Measurements from ENCODE around the gene HSFX2.
"Not testable (repeated sequence)": the region's sequence is repeated elsewhere in the genome, so short reads cannot be mapped to it uniquely, and the experiment has no call there.

DNA sequence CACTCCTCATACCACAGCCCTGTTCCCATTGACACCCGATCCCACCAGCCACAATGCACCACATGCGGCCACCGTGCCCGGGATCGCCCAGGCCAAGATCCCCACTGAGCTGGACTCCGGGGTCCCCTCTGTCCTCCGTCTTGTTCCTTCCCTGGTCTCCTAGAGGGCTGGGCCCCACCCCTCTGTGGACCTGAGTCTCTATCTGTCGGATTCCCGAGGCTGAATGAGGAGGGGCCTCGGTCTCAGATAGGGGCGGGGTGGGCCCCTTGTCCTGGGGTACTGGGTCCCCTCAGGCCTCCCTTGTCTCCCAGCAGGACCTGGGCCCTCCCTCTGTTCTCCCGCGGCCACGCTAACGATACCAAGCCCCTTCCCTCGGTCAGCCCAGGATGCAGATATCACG lies 9.5 kb downstream of the HSFX2 start:
- TF ChIP-seq, protein P1, sequence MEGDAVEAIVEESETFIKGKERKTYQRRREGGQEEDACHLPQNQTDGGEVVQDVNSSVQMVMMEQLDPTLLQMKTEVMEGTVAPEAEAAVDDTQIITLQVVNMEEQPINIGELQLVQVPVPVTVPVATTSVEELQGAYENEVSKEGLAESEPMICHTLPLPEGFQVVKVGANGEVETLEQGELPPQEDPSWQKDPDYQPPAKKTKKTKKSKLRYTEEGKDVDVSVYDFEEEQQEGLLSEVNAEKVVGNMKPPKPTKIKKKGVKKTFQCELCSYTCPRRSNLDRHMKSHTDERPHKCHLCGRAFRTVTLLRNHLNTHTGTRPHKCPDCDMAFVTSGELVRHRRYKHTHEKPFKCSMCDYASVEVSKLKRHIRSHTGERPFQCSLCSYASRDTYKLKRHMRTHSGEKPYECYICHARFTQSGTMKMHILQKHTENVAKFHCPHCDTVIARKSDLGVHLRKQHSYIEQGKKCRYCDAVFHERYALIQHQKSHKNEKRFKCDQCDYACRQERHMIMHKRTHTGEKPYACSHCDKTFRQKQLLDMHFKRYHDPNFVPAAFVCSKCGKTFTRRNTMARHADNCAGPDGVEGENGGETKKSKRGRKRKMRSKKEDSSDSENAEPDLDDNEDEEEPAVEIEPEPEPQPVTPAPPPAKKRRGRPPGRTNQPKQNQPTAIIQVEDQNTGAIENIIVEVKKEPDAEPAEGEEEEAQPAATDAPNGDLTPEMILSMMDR (IDR thresholded peaks at IDR 0.05; ENCODE audit: poor library complexity): not testable (repeated sequence)
- not testable (repeated sequence) for TF ChIP-seq EZH2 (IDR thresholded peaks at IDR 0.05; ENCODE audit: borderline replicate concordance)

All from hepatocyte (in vitro differentiated cells).